GM04504 (cell line): Measurements from ENCODE around the gene MAGI1.
"Not testable (repeated sequence)": the region's sequence is repeated elsewhere in the genome, so short reads cannot be mapped to it uniquely, and the experiment has no call there.

Experiments
- DNase-seq: peaks from one replicate; pipeline ENCODE4 v3.0.0-alpha.2; 2012; ENCODE audit warnings: low read depth

The MAGI1 gene

GRCh38 chr3:65591313-65591712 is 447.4 kb downstream of the MAGI1 start:
- DNase-seq: no peak

DNA sequence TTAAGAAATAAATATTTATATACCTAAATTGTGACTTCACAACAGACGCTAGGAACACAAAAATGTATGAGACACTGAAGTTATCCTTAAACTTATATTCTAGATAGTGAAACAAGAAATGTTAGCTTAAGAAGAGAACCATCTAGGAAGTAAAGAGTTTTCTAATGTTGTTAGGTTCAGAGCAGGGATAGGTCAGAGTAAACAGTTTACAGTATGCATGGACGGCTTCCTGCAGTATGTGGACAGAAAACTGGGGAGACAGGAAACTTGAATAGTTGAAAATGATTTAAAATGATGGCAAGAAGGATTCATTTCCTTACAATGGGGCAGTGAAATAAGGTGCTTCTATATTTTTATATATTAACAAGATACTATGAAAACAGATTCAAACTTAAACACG is 449.8 kb downstream of the MAGI1 start:
- no peak for DNase-seq

DNA sequence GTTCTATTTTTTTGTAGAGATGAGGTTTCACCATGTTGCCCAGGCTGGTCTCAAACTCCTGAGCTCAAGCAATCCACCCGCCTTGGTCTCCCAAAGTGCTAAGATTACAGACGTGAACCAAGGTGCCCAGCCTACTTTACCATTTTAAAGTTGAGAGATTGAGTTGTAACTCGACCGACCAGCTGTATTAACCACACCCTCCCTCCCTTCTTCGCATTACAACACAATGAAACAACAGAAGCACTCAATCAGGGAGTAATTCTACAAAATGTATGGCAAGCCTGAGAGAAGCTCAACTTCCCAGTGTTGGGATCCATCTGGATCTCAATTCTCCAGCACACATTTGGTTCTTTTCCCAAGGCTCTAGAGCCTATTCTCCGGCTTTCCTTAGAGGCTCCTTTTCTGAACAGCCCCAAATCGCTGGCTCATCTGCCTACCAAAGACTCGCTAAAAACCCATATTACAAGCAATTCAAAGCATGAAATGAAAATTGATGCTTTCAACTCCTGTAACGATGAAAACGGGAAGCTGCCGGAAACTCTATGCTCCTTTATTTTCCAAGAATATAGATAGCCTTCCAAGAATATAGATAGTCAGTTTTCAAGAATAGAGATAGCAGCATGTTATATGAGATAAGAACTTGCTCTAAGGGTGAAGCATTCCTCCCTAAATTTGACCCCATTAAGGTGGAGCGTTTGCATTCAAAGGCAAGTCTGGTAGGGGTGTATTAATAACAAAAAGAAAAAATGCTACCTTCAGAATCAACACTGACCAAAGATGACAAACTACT is 450.9 kb downstream of the MAGI1 start:
- DNase-seq: no peak

- no peak for DNase-seq
Observed at GRCh38 chr3:65584913-65585312, 453.8 kb downstream of the MAGI1 start.

DNA sequence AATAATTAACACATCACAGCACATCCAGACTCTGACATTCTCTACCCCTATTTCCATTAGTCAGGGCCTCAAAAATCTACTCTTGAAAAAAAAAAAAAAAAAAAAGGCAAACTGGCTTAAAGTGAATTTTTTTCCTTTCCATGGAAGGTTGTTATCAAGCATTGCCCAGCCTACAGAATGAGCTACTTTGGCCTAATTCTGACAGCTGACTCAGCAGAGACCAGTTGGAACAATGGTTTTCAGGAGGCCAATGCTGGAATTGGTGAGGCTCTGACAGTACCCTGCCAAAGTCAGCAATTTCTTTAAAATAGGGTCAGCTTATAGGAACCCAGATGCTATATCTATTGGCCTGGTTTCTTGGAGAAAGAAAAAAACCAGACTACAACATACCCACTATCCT is 454.7 kb downstream of the MAGI1 start:
- no peak for DNase-seq

DNA sequence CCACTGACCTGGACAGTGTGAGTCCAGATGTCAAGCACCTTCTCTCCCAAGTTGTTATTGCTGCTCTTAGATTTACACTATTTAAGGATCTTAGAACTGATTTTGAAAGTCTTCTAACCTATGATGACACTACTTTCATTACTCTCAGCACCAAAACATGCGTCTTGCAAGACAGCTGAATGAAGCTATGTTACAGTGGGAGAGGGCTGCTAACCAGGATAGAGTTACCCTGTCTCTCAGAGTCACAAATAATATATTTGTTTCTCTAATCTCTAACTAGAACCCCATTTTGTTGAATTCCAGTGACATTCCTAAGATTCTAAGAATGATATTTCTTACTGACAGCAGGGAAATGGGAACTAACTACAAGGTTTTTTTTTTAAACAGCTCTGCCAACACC is 455.5 kb downstream of the MAGI1 start:
- DNase-seq: no peak

DNA sequence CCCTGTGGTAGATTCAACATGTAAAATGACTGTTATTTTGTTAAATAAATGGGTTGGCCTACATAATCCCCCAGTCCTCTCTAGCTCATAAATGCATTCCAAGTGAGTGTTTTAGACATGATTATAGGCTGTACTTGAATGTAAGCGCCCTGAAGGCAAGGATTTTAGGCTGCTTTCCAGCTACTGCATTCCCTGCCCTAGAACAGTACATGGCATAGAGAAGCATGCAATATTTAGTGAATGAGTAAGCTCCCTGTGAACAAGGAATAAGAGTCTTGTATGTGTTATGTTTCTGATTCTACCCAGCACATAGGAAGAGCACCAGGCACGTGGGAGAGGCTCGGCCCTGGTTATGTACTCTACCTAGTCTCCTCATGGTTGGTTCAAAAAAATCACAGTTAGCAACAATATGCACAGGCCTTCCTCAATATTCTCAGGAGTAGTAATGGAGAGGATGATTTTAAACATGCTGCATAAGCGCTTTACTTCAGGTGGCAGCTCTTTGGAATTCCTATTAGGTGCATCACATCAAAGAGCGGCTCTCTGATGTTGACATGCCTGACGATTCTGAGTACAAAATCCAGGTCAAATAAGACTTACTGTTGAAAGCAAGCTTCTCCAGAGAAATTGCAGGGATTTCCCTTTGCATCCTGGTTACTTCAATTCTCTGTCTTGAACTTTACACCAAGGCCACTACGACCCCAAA is 456.6 kb downstream of the MAGI1 start:
- DNase-seq: no peak

DNA sequence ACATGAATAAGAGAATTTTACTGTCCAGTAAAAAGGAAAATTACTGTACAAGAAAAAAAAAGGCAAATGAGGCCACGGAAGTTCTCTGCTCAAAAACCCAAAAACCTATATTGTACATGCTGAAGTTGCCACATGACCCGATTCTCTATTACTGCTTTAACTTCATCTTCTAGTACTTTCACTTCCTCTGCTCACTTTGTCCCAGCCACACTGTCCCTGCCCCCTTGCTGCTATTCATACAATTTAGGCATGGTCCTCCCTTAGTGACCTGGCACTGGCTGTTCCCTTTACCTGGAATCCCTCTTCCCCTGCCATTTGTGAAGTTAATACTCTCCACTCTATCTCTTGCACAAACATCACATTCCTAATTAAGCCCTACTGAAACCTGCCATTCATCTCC is 457.4 kb downstream of the MAGI1 start:
- DNase-seq: no peak

DNA sequence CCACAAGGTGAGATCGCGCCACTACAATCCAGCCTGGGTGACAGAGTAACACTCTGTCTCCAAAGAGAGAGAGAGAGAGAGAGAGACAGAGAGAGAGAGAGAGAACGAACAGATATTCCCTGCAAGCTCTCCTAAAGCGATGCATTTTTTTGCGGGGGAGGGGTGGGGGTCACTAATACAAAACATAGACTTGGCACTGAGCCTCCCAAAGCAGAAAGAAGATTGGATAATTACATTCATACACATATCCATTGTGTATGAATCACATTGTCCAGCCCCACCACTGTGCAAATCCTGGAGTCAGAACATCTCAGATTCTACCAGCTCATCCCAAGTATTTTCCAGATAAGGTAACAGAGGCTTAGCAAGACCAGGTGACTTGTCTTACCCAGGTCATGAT is 459.9 kb downstream of the MAGI1 start:
- no peak for DNase-seq

GRCh38 chr3:65577843-65578430 is 460.8 kb downstream of the MAGI1 start:
- no peak for DNase-seq

- DNase-seq: no peak
Observed at GRCh38 chr3:65576966-65577365, 461.8 kb downstream of the MAGI1 start.

DNA sequence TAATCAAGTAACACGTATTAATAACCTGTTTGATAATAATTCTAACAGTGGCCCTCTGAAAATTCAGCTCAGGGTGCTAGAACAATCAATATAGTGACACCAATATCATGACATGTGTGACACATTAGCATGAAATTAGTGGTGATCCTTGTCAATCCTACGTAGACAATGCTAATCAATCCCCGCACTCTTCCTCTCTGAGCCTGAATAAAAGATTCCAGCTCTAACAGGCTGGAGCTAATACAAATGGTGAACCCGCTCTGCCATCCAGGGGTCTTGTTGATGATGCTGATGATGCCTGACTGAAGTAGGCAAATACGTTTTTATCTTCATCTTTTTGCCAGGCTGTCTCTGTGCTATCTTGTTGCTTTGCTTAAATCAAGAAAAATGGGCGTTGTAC is 462.5 kb downstream of the MAGI1 start:
- DNase-seq: no peak

DNA sequence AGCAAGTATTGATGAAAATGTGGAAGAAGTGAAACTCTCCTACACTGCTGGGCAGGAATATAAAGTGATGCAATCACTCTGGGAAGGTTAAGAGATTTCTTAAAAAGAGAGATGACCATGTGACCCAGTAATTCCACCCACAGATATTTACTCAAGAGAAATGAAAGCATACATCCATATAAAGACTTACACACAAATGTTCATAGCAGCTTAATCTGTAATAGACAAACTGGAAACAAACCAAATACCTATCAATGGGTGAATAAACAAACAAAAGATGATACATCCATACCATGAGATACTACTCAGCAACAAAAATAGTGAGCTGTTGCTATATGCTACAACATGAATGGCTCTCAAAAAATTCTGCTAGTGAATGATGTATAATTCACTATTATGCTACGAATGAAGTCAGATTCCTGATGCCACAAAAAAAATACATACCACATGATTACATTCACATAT is 463.3 kb downstream of the MAGI1 start:
- DNase-seq: peak; percentile 10

GRCh38 chr3:65573548-65574116 is 465.1 kb downstream of the MAGI1 start:
- no peak for DNase-seq

GRCh38 chr3:65572175-65572777 is 466.4 kb downstream of the MAGI1 start:
- DNase-seq: no peak

- DNase-seq: no peak
Observed at GRCh38 chr3:65569845-65570405, 468.8 kb downstream of the MAGI1 start.

DNA sequence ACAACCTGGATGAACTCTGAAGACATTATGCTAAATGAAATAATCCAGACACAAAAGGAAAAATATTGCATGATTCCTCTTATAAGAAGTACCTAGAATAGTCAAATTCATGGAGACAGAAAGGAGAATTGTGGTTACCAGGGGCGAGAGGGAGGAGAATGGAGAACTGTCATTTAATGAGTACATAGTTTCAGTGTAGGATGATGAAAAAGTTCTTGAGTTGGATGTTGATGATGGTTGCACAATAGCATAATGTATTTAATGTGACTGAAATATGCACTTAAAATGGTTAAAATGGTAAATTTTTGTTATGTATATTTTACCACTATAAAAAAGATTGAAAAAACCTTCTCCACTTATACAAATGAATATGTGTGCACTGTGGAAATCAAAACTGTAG is 469.6 kb downstream of the MAGI1 start:
- DNase-seq: no peak

DNA sequence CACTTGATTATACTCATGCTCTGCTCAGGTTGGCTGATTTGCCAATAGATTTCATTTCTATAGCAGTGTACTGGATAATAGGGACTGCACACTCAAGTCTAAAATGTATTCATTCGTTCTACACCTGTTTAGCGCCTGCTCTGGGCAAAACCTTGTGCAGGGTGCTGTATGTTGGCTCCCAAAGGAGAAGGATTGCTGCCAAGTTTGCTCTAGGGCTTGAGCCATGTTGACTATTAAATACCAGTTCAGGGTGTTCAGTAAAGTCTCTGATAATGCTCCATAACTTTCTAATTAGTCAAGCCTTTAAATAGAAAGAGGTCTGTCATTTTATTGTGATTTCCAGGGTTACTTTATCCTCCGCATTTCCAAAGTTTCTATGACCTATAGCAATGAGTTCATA is 470.2 kb downstream of the MAGI1 start:
- DNase-seq: no peak

- DNase-seq: not testable (repeated sequence)
Observed at GRCh38 chr3:65565744-65566143, 473.0 kb downstream of the MAGI1 start.

- DNase-seq: no peak
Observed at GRCh38 chr3:65564483-65564882, 474.2 kb downstream of the MAGI1 start.

GRCh38 chr3:65563861-65564260 is 474.9 kb downstream of the MAGI1 start:
- DNase-seq: no peak

GRCh38 chr3:65562447-65562846 is 476.3 kb downstream of the MAGI1 start:
- DNase-seq: no peak
